GM12892 (cell line): ENCODE measurements around the gene GRIP2.

Experiments used
- POLR2A ChIP-seq: IDR thresholded peaks from 2 replicates; pipeline ENCODE4 v1.6.1; 2011; ENCODE audit warnings: low read depth, low read length, control low read depth
- POLR2AphosphoS5 ChIP-seq: IDR thresholded peaks from 2 replicates; pipeline ENCODE4 v1.6.1; 2011; ENCODE audit warnings: low read depth, low read length, control low read depth

DNA sequence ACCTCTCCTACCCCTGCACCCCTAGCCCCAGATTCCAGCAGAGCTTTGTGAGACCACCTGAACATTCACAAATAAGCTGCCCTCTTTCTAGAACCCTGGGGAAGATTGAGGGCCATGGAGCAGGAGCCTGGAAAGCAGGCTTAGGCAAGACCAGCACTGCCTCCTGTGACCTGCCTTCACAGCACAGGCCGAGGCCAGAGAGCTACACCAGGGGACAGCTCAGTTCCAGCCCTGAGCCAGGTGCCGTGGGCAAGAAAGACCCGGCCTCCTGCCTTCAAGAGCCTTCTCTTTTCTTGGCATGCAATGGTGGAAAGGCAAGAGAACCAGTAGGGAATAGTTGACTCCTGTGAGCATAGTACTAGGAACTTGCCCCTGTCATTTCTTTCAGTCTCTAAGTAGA, 89.6 kb downstream of the GRIP2 start:
- TF ChIP-seq POLR2A: no peak
- TF ChIP-seq POLR2AphosphoS5: no peak
